HPDE6-E6E7 (cell line): ENCODE measurements around the gene RETREG3.
"Not testable (repeated sequence)": the region's sequence is repeated elsewhere in the genome, so short reads cannot be mapped to it uniquely, and the experiment has no call there.

ENCODE experiments used
- DNase-seq: peaks from one replicate; pipeline ENCODE4 v3.0.0; 2011; ENCODE audit warnings: missing footprints; ENCODE audit errors: extremely low spot score

RETREG3 gene

DNA sequence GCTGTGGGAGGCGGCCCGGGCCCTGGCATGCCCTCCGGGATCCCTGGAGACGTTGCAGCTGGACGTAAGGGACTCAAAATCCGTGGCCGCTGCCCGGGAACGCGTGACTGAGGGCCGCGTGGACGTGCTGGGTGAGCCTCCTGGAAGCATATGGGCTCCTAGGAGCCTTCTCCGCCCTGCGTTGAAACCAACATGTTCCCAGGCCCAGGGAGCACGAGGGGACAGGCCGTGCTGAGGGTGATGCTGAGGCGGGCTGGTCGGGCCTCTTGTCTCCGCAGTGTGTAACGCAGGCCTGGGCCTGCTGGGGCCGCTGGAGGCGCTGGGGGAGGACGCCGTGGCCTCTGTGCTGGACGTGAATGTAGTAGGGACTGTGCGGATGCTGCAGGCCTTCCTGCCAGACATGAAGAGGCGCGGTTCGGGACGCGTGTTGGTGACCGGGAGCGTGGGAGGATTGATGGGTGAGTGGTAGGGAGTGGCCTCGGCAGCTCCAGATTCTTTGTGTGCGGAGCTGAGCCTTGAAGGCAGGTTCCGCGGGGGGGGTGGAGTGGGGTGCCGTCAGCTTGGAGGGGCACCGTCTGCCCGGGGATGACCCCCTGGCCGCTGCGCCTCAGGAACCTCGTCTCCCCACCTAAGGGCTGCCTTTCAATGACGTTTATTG lies 55.9 kb downstream of the RETREG3 start:
- peak; percentile 72 for DNase-seq

DNA sequence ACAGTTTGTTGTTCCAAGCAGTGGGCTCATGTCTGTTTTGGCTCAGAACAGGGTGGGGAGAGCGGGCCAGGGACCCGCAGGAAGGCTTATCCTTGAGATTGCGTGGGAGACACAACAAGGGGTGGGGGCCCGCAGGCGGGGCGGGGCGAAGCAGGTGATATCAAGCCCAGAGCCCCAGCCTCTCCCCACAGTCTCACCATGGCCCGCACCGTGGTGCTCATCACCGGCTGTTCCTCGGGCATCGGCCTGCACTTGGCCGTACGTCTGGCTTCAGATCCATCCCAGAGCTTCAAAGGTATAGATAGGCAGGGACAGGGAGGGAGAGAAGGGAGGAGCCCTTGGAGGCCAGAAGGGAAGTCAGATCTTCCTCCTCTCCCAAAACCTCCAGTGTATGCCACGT lies 56.4 kb downstream of the RETREG3 start, which contains the start of gene HSD17B1:
HSD17B1 (plus strand) TSS at position 188 of the 400 bp plus-strand sequence; CDS start at position 199, 11 bp downstream.
- not testable (repeated sequence) for DNase-seq

DNA sequence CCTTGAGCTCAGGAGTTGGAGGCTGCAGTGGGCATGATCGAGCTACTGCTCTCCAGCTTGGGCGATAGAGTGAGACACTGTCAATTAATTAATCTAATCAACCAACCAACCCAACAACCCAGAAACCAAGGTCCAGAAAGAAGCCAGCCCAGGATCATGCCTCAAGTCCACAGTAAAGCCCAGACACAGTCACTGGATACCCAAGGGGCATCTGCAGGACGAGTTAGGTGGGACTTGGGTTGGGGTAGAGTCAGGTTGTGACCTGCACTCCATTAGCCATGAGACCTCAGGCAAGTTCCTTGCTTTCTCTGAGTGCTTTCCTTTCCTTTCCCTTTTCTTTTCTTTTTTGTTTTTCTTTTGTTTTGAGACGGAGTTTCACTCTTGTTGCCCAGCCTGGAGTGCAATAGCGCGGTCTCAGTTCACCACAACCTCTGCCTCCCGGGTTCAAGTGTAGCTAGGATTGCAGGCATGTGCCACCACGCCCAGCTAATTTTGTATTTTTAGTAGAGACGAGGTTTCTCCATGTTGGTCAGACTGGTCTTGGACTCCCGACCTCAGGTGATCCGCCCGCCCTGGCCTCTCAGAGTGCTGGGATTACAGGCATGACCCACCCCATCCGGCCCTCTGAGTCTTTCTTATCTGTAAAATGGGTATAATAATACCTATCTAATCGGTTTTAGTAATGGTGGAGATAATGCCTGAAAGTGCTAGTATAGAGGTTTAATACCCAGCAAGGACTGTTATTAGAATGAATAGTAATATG lies 60.0 kb downstream of the RETREG3 start:
- DNase-seq, result no peak

- DNase-seq, result peak; percentile 84
Measured at GRCh38 chr17:42548070-42548837, 60.9 kb downstream of the RETREG3 start.

DNA sequence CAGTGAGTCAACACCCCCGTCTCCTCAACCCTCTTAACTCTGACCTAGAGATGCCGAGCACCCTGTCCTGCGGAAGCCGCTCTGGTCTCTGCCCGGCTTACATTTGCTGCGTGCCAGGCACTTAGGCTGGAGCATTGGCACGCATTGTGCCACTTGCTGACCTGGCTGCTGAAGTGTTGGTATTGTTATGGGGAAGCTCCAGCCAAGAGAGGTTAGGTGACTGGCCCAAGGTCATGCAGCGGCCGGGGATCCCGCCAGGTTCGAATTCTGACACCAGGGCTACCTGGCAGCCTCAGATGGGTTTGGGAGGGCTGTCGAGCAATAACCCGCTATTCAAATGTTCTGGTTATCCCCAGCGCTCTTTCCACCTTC lies 61.5 kb downstream of the RETREG3 start:
- DNase-seq, result no peak

DNA sequence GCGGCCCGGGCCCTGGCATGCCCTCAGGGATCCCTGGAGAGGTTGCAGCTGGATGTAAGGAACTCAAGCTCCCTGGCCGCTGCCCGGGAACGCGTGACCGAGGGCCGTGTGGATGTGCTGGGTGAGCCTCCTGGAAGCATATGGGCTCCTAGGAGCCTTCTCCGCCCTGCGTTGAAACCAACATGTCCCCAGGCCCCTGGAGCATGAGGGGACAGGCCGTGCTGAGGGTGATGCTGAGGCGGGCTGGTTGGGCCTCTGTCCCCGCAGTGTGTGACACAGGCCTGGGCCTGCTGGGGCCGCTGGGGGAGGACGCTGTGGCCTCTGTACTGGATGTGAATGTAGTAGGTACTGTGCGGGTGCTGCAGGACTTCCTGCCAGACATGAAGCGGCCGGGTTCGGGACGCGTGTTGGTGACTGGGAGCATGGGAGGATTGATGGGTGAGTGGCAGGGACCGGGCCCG lies 62.1 kb downstream of the RETREG3 start:
- no peak for DNase-seq

DNA sequence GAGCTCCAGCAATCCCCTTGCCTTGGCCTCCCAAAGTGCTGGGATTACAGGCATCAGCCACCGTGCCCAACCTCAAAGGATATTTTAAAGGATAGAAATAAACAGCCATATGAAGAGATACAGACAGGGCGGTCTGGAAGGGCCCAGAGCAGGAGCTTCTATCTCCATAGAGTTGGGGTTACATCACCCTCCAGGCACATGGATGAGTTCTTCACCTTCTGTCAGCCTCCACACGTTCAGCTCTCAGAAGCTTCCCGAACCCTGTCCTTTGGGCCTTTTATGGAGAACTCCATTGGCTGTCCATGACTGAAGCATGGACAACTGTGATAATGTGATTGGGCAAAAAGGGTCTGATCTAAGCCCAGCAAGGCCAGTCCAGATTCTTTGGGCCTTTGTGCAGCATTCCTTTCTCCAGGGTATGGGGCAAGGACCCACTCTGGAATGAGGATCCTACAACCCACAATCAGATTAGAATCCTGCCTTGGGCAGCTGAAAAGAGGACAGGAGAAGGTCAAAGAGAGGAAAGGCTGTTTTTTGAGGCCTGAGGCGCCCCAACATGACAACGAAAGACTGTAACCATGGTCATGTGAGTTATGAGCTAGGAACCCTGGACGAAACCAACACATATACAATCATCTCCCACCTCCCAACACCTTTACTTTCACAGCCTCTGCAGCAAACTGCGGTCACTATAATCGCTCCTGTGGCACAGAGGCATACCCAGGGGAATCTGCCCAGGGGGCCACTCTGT lies 63.2 kb downstream of the RETREG3 start:
- not testable (repeated sequence) for DNase-seq

- no peak for DNase-seq
Measured at GRCh38 chr17:42544874-42545283, 64.3 kb downstream of the RETREG3 start.

GRCh38 chr17:42543190-42544079 lies 65.7 kb downstream of the RETREG3 start:
- no peak for DNase-seq

GRCh38 chr17:42541041-42541833 lies 67.9 kb downstream of the RETREG3 start:
- DNase-seq, result no peak

DNA sequence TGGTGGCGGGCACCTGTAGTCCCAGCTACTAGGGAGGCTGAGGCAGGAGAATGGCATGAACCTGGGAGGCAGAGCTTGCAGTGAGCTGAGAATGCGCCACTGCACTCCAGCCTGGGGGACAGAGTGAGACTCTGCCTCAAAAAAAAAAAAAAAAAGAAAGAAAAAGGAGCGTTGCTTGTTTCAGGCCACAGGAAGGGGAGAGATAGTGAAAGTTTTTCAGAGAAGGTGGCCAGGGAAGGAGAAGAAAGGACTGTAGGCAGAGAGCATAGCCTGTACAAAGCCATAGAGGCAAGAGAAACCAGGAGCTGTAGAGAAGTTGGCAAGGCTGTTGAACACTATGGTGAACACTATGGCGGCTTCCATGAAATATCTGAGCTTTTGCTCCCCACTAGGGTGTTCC lies 68.6 kb downstream of the RETREG3 start:
- DNase-seq, result not testable (repeated sequence)

- DNase-seq, result no peak
Measured at GRCh38 chr17:42538482-42538881, 70.7 kb downstream of the RETREG3 start.

GRCh38 chr17:42537826-42538451 lies 71.2 kb downstream of the RETREG3 start:
- no peak for DNase-seq

- DNase-seq, result no peak
Measured at GRCh38 chr17:42537156-42537805, 71.9 kb downstream of the RETREG3 start.

- peak; percentile 81 for DNase-seq
Measured at GRCh38 chr17:42536372-42537155, 72.6 kb downstream of the RETREG3 start.

DNA sequence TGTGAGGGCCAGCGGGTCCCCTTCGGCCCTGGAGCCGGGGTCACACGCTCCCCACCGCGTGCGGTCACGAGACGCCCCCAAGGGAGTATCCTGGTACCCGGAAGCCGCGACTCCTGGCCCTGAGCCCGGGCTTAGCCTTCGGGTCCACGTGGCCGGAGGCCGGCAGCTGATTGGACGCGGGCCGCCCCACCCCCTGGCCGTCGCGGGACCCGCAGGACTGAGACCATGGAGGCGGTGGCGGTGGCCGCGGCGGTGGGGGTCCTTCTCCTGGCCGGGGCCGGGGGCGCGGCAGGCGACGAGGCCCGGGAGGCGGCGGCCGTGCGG lies 73.2 kb downstream of the RETREG3 start, which contains the start of gene NAGLU:
NAGLU (plus strand) TSS at position 194 of the 324 bp plus-strand sequence; CDS start at position 226, 32 bp downstream.
- peak; percentile 94 for DNase-seq

GRCh38 chr17:42535155-42536047 lies 73.8 kb downstream of the RETREG3 start:
- no peak for DNase-seq
